Stimulated activated CD4-positive, alpha-beta T cell treated with anti-CD3 and anti-CD28 coated beads, Interleukin-12 subunit alpha, Interleukin-12 subunit beta, amount 100 ng/mL, for 24 hours (primary cell): ENCODE measurements around the gene LIN52.
"Not testable (repeated sequence)": the region's sequence is repeated elsewhere in the genome, so short reads cannot be mapped to it uniquely, and the experiment has no call there.

Experiments
- DNase-seq, 2 experiments: peaks; one replicate each; pipeline ENCODE4 v3.0.0-alpha.2; 2020; ENCODE audit warnings: low read depth in 2 of 2

Gene LIN52

DNA sequence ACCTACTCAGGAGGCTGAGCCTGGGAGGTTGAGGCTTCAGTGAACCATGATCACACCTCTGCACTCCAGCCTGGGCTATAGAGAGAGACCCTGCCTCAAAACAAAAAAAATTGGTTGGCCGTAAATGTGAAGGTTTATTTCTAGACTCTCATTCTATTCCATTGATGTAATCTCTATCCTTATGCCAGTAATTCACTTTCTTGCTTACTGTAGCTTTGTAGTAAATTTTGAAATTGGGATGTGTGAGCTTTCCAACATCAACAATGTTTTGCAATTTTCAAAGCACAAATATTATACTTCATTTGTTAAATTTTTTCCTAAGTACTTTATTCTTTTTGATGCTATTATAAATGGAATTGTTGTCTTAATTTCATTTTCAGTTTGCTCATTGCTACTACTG, 24.6 kb downstream of the LIN52 start:
- no peak for DNase-seq

DNA sequence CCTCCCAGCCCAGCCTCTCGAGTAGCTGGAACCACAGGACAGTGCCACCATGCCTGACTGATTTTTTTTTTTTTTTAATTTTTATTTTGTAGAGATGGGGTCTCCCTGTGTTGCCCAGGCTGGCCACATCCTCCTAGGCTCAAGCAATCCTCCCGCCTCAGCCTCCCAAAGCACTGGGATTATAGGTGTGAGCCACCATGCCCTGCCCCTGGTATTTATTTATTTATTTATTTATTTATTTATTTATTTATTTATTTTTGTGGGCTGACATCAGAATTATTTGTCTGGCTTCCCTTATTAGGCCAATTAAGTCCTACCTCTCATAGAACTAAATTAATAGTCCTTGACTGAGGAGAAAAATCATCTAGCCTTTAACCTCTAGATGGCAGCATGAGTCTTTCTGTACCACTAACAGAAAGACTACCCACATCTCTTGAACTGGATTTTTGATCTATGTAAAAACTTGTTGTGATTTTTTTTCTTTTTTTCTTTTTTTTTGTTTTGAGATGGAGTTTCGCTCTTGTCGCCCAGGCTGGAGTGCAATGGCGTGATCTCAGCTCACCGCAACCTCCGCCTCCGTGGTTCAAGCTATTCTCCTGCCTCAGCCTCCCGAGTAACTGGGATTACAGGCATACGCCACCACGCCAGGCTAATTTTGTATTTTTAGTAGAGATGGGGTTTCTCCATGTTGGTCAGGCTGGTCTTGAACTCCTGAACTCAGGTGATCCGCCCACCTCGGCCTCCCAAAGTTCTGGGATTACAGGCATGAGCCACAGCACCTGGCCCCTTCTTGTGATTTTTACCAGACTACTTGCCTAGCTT, 26.9 kb downstream of the LIN52 start:
- not testable (repeated sequence) for DNase-seq

DNA sequence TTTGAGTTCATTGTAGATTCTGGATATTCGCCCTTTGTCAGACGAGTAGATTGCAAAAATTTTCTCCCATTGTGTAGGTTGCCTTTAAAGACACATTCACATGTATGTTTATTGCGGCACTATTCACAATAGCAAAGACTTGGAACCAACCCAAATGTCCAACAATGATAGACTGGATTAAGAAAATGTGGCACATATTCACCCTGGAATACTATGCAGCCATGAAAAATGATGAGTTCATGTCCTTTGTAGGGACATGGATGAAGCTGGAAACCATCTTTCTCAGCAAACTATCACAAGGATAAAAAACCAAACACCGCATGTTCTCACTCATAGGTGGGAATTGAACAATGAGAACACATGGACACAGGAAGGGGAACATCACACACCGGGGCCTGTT, 40.7 kb downstream of the LIN52 start:
- not testable (repeated sequence) for DNase-seq

- DNase-seq = no peak
Measured at GRCh38 chr14:74126315-74127013, 41.7 kb downstream of the LIN52 start.

DNA sequence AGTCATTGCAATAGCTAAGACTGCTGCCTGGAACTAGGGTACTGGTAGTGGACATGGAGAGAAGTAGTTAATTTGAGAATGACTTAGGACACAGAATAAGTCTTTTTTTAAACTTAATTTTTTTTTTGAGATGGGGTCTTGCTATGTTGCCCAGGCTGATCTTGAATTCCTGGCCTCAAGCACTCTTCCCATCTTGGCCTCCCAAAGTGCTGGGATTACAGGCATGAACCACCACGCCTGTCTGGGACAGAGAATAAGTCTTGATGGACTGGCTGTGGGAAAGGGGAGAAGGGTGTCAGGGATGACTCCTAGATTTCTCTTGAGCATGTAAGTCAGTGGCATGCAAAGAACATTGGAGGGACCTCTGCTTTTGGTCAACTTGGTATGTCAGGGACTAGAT, 42.9 kb downstream of the LIN52 start:
- no peak for DNase-seq

GRCh38 chr14:74133833-74134481, 49.2 kb downstream of the LIN52 start:
- no peak for DNase-seq

GRCh38 chr14:74134484-74134883, 49.7 kb downstream of the LIN52 start:
- no peak for DNase-seq

GRCh38 chr14:74135426-74135825, 50.7 kb downstream of the LIN52 start:
- DNase-seq = no peak

DNA sequence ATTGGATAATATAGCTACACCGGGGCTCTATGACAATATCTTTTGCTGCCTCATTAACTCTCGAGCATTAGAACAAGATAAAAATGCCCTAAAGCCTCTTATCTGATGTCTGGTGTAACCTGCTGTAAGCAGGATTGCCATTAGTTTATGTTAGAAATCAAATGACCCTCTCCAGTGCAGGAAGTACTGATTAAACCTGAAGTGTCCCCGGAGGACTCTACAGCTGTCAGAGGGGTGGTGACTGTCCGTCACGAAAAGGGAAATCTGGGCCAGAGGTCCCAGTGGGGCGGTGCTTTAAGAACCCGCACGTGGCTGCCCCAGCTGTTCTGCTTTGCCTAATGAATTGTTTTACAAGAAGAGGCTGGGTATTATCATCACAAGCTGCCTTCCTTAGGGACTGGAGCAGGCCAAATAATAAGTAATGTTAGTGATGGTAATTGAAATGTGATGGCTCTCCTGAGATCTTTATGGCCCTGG, 55.7 kb downstream of the LIN52 start:
- no peak for DNase-seq

DNA sequence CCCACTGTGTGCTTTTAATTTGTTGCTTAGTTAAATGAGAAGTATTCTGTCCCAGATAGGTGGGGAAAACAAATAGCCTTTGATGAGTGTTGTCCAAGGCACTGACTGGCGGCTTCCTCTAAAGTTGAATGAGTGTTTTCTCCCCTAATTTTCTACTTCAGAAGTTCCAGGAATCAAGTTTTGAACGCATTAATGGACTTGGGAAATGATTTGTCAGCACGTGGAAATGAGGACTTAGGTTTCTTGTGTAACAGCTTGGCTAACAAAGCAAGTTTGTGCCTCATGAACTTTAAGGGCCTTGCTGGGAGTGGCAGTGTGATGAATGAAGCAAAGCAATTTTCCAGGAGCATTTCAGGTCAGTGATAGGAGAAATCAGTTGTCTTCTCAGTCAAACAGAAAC, 56.9 kb downstream of the LIN52 start:
- no peak for DNase-seq

- DNase-seq = no peak
Measured at GRCh38 chr14:74142523-74142922, 57.8 kb downstream of the LIN52 start.

GRCh38 chr14:74144789-74145188, 60.0 kb downstream of the LIN52 start:
- DNase-seq = no peak

DNA sequence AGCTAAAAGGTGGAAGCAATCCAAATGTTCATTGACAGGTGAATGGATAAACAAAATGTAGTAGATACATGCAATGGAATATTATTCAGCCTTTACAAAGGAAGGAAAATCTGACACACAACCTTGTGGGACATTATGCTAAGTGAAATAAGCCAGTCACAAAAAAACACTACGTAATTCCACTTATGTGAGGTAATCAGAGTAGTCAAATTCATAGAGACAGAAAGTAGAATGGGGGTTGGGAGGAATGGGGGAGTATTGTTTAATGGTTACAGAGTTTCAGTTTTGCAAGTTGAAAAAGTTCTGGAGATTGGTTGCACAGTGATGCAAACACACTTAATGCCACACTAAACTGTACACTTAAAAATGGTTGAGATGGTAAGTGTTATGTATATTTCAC, 62.8 kb downstream of the LIN52 start:
- DNase-seq = no peak

DNA sequence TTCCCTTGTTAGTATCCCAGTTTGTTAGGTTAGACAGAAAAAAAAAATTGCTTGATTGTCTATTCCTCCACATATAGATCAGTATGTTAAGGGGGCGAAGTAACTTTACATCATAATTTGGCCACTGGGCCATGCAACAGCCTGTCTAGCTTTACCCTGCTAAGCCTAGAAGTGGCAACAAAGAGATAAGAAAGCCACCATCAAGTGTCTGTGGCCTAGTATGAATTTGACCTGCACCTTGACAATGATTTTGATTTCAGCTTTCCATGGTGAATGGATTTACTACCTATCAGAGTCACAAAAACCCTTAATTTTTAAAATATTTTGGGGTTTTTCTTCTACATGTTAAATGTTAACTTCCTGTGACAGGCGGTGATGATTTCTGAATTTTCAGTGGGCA, 63.9 kb downstream of the LIN52 start:
- no peak for DNase-seq

DNA sequence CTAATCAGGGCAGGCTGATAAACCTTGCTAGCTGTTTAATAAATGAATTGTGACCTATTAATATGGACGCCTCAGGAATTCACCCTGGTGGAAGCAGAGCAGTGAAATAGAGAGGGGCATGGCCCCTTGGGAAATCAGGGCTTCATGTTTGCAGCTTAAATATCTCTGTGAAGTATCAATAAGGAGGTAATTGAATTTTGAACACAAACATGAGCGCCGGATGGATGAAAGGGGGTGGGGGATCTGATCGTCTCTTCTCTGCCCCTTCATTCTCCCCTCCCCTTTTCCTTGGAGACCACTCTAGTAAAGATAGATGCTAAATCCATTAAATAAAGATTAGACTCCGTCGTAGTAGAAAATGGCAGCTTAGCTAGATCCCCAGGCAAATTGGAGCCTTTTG, 70.5 kb downstream of the LIN52 start:
- DNase-seq = no peak

DNA sequence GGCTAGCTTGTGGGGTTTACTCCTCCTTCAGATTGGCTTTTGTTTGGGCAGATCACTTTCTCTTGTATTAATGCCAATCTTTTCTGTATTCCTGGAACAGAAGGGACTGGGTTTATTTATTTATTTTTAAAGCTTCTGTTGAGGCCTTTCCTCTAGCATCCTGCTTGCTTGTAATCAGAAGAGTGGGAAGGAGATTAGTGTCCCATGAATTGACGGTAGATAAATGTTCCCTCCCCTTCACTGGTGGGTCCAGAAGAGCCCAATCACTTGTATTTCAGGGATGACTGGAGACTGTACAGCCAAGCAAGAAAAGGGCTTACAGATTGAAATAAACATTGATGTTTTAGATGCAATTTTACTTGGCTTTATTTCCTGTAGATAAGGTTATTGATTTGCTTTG, 71.0 kb downstream of the LIN52 start:
- DNase-seq = no peak

- no peak for DNase-seq
Measured at GRCh38 chr14:74160763-74161162, 76.0 kb downstream of the LIN52 start.

- no peak for DNase-seq
Measured at GRCh38 chr14:74161526-74162158, 76.9 kb downstream of the LIN52 start.

- DNase-seq = no peak
Measured at GRCh38 chr14:74169906-74170305, 85.2 kb downstream of the LIN52 start.

GRCh38 chr14:74176400-74176793, 91.6 kb downstream of the LIN52 start:
- DNase-seq = no peak

DNA sequence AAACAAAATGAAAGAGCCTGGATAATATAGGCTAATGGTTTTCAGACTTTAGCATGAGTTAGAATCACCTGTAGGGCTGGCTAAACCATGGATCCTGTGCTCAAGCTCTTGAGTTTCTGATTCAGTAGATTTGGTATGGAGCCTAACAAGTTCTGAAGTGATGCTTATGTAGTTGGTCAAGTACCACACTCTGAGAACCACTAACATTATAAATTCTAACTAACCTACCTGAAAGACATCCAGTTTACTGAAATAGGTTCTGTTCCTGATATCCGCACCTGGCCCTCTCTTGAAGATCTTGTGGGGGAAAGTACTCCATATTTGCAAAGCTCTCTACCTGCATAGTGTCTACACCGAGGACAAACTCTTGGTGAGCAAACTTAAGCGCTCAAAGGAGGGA, 95.1 kb downstream of the LIN52 start:
- no peak for DNase-seq

GRCh38 chr14:74190927-74191575, 106.3 kb downstream of the LIN52 start:
- DNase-seq = no peak
